OCI-LY3 (cell line): Measurements from ENCODE around the gene CLEC16A.
A peak's percentile ranks its signal among the peaks of the same experiment; 100 is the strongest.

Source experiments
- H2AFZ ChIP-seq: fragments of 200-600, 300-600 bp; shearing (Covaris generic); 2 replicates; pipeline ENCODE4 v1.6.0; 2014; ENCODE audit warnings: antibody characterized with exemption, low read depth, low read length
- H3K27ac ChIP-seq: fragments of 200-600, 300-600 bp; sonication (generic); 2 replicates; pipeline ENCODE4 v1.5.1; 2014; ENCODE audit warnings: mild to moderate bottlenecking, low read length, moderate library complexity, mixed read lengths
- H3K27me3 ChIP-seq: fragments of 200-600, 300-600 bp; sonication (generic); 2 replicates; pipeline ENCODE4 v1.6.1; 2014; ENCODE audit warnings: low read depth, low read length, mixed read lengths
- H3K36me3 ChIP-seq: fragments of 200-600, 300-600 bp; sonication (generic); replicated peaks from 2 replicates; pipeline ENCODE3; 2014; ENCODE audit warnings: low read depth, low read length, mixed read lengths
- H3K4me1 ChIP-seq: fragments of 300-600, 200-600 bp; sonication (generic); 2 replicates; pipeline ENCODE4 v1.6.1; 2014; ENCODE audit warnings: low read length, mixed read lengths
- H3K4me2 ChIP-seq: fragments of 200-600, 300-600 bp; sonication (generic); 2 replicates; pipeline ENCODE4 v1.6.1; 2014; ENCODE audit warnings: low read length, mixed read lengths
- H3K4me3 ChIP-seq: fragments of 300-600, 200-600 bp; sonication (generic); 2 replicates; pipeline ENCODE4 v1.5.1; 2014; ENCODE audit warnings: antibody characterized with exemption, mild to moderate bottlenecking, low read length, moderate library complexity
- H3K79me2 ChIP-seq: fragments of 300-600, 200-600 bp; shearing (Covaris generic); 2 replicates; pipeline ENCODE4 v1.6.1; 2014; ENCODE audit warnings: mild to moderate bottlenecking, low read length, mixed read lengths
- H3K9ac ChIP-seq: fragments of 300-600, 200-600 bp; shearing (Covaris generic); 2 replicates; pipeline ENCODE4 v1.6.0; 2014; ENCODE audit warnings: mild to moderate bottlenecking, low read length, moderate library complexity
- H3K9me3 ChIP-seq: fragments of 200-600, 300-600 bp; shearing (Covaris generic); 2 replicates; pipeline ENCODE4 v1.6.1; 2014; ENCODE audit warnings: low read length, mixed read lengths; ENCODE audit not compliant: insufficient read depth
- H4K20me1 ChIP-seq: fragments of 200-600, 300-600 bp; sonication (generic); 2 replicates; pipeline ENCODE4 v1.6.1; 2016; ENCODE audit warnings: low read length, mixed read lengths; ENCODE audit not compliant: insufficient read depth
- CTCF ChIP-seq: fragments of 200-600, 300-600 bp; sonication (generic); IDR thresholded peaks from 2 replicates; pipeline ENCODE4 v1.5.1; 2014; ENCODE audit warnings: antibody characterized with exemption, low read length, low read depth
- EZH2phosphoT487 ChIP-seq: fragments of 200-600 bp; shearing (Covaris generic); IDR thresholded peaks from 2 replicates; pipeline ENCODE4 v1.6.1; 2018; ENCODE audit warnings: antibody characterized with exemption, mixed run types, low read depth

The CLEC16A gene

GRCh38 chr16:10989559-10989958 is 45.2 kb downstream of the CLEC16A start:
- Histone ChIP-seq H3K79me2 (peaks cover 12% of the 10 kb centered on the region), H3K9ac (no peak overlapping the region), H3K36me3 (peaks cover 16% of the 10 kb centered on the region), H3K4me3 (no peak overlapping the region), H3K27ac (peak overlapping the region; percentile 97), H3K4me1 (peaks cover 57% of the 10 kb centered on the region), H3K27me3 (no peaks in the 10 kb centered on the region), H2AFZ (no peak overlapping the region), H4K20me1 (no peaks in the 10 kb centered on the region), H3K9me3 (no peaks in the 10 kb centered on the region), H3K4me2 (peak overlapping the region; percentile 92; the same call in 1 of the 2 replicates)
- TF ChIP-seq EZH2phosphoT487: no peak
- no peak for TF ChIP-seq CTCF

DNA sequence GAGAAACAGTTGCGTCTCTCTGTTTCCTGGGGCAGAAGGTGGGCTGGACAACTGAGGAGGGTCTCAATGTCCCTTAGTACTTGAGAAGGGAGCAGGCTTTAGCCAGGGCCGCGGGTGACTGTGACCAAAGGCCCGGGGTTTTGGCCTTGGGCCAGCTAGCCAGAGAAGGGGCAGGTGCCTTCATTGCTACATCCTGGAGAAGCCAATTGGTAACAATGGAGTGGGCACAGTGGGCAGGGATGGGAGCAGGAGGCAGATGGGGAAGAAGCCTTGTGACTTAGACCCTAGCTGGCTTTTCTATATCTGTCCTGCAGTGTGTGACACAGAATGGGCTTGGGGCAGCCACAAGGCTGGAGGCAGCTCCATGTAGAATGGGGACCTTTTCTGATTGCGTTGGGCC is 46.0 kb downstream of the CLEC16A start:
- TF ChIP-seq EZH2phosphoT487 (no peak), CTCF (no peak)
- H4K20me1 ChIP-seq: no peaks in the 10 kb centered on the region
- H3K4me3 ChIP-seq: no peak overlapping the region
- H3K9ac ChIP-seq: no peak overlapping the region
- H3K4me2 ChIP-seq: no peak overlapping the region
- peaks cover 18% of the 10 kb centered on the region for H3K36me3 ChIP-seq
- no peak overlapping the region for H3K27ac ChIP-seq
- H3K27me3 ChIP-seq: no peaks in the 10 kb centered on the region
- peaks cover 56% of the 10 kb centered on the region for H3K4me1 ChIP-seq
- no peak overlapping the region for H2AFZ ChIP-seq
- peaks cover 12% of the 10 kb centered on the region for H3K79me2 ChIP-seq
- H3K9me3 ChIP-seq: no peaks in the 10 kb centered on the region

DNA sequence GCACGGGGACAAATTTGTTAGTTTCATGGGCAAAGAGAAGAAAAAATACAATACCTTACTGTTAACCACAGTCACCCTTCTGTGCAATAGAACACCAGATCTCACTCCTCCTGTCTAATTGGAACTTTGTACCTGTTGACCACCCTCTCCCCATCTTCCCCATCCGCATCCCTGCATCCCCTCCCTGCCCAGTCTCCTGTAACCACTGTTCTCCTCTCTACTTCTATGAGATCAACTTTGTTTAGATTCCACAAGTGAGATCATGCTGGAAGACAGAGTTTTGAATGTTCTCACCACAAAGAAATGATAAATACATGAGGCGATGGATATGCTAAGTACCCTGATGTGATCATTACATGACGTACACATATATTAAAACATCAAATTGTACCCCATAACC is 47.7 kb downstream of the CLEC16A start:
- peaks cover 49% of the 10 kb centered on the region for H3K4me1 ChIP-seq
- no peak overlapping the region for H3K4me2 ChIP-seq
- no peak overlapping the region for H3K9ac ChIP-seq
- peaks cover 18% of the 10 kb centered on the region for H3K36me3 ChIP-seq
- TF ChIP-seq CTCF (no peak), EZH2phosphoT487 (no peak)
- peaks cover 12% of the 10 kb centered on the region for H3K79me2 ChIP-seq
- H3K27ac ChIP-seq: no peak overlapping the region
- H3K9me3 ChIP-seq: no peaks in the 10 kb centered on the region
- no peak overlapping the region for H3K4me3 ChIP-seq
- H2AFZ ChIP-seq: no peak overlapping the region
- H4K20me1 ChIP-seq: no peaks in the 10 kb centered on the region
- H3K27me3 ChIP-seq: no peaks in the 10 kb centered on the region

DNA sequence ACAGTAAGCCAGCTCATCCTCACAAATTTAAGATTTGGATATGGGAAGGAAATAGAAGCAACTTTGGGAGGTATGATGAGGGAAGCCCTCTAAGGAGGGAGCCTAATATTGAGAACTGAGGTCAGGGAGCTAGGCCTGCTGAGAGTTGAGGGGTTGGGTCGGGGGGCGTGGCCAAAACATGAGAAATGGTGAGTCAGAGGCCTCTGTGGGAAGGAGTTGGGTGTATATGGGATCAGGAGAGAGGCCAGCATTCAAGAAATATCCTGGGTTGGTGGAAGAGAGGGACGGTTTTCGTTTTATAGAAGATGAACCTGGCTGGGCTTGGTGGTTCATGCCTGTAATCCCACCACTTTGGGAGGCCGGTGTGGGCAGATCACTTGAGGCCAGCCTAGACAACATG is 48.4 kb downstream of the CLEC16A start:
- H3K9ac ChIP-seq: no peak overlapping the region
- TF ChIP-seq EZH2phosphoT487 (no peak), CTCF (no peak)
- H3K4me1 ChIP-seq: peaks cover 42% of the 10 kb centered on the region
- H3K4me3 ChIP-seq: no peak overlapping the region
- no peaks in the 10 kb centered on the region for H3K27me3 ChIP-seq
- no peaks in the 10 kb centered on the region for H4K20me1 ChIP-seq
- no peak overlapping the region for H2AFZ ChIP-seq
- no peaks in the 10 kb centered on the region for H3K9me3 ChIP-seq
- peaks cover 12% of the 10 kb centered on the region for H3K79me2 ChIP-seq
- H3K4me2 ChIP-seq: no peak overlapping the region
- peaks cover 18% of the 10 kb centered on the region for H3K36me3 ChIP-seq
- no peak overlapping the region for H3K27ac ChIP-seq
